ENCODE data around the gene RTL9. TPM values are rescaled to one million over a fixed set of nuclear protein-coding genes. Genes with fewer than 3 reads are reported as not detected.

RTL9 gene
- total and polyA plus RNA-seq, 8 donors: under 0.01 TPM; not detected in 7

GRCh38 chrX:110397904-110398303, 39.3 kb downstream of the RTL9 start:
- TF ChIP-seq, protein P1, sequence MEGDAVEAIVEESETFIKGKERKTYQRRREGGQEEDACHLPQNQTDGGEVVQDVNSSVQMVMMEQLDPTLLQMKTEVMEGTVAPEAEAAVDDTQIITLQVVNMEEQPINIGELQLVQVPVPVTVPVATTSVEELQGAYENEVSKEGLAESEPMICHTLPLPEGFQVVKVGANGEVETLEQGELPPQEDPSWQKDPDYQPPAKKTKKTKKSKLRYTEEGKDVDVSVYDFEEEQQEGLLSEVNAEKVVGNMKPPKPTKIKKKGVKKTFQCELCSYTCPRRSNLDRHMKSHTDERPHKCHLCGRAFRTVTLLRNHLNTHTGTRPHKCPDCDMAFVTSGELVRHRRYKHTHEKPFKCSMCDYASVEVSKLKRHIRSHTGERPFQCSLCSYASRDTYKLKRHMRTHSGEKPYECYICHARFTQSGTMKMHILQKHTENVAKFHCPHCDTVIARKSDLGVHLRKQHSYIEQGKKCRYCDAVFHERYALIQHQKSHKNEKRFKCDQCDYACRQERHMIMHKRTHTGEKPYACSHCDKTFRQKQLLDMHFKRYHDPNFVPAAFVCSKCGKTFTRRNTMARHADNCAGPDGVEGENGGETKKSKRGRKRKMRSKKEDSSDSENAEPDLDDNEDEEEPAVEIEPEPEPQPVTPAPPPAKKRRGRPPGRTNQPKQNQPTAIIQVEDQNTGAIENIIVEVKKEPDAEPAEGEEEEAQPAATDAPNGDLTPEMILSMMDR (IDR thresholded peaks at IDR 0.05): no peak
- no peak for TF ChIP-seq POLR2AphosphoS5 (IDR thresholded peaks at IDR 0.05)
- TF ChIP-seq POLR2A (IDR thresholded peaks at IDR 0.05): no peak
- H3K9me3 ChIP-seq: no peaks in the 10 kb centered on the region
- H3K4me1 ChIP-seq: no peaks in the 10 kb centered on the region
- WGBS, 5 donors: 59 to 92% (median 84%) methylated on average over 6 of the region's 6 CpGs
- H3K4me3 ChIP-seq: no peak overlapping the region
- intact Hi-C loops (cut with DNase I; ENCODE audit: low total_unique reads): no loop called here
- peaks cover 0 to 27% (median 0%) of the 10 kb centered on the region in 3 donors for H3K27me3 ChIP-seq
- H3K36me3 ChIP-seq: no peaks in the 10 kb centered on the region
- H3K27ac ChIP-seq: no peak overlapping the region
- DNase-seq: no peak

DNA sequence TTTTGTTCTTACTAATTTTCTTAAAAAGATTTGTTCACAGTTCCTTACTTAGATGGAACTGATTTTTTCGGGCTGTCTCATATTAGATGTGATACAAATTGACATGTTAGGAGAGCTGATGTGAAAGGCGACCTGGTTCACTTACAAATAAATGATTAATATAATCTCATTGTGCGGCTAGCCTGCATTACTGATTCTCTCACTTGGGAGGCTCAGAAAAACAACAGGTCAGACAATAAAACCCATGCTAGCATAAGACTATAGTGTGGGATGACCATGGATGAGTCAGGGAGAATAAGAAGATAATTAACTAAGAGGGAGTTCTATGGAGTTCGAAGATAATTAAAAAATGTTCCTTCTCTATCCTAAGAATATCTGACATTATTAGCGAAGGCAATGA, 40.8 kb downstream of the RTL9 start:
- DNase-seq: no peak

GRCh38 chrX:110399966-110400365, 41.3 kb downstream of the RTL9 start:
- Histone ChIP-seq H3K4me1 (no peaks in the 10 kb centered on the region), H3K4me3 (no peak overlapping the region), H3K27me3 (peaks cover 0 to 28% (median 0%) of the 10 kb centered on the region in 3 donors), H3K9me3 (no peaks in the 10 kb centered on the region), H3K36me3 (no peaks in the 10 kb centered on the region), H3K27ac (no peak overlapping the region)
- 75 to 91% (median 79%) methylated on average over 3 of the region's 3 CpGs for WGBS, 5 donors
- intact Hi-C loops (cut with DNase I; ENCODE audit: low total_unique reads): no loop called here
- no peak for DNase-seq
- TF ChIP-seq POLR2AphosphoS5 (IDR thresholded peaks at IDR 0.05) (no peak), POLR2A (IDR thresholded peaks at IDR 0.05) (no peak), EP300 (IDR thresholded peaks at IDR 0.05) (no peak)
- TF ChIP-seq, protein P1 (IDR thresholded peaks at IDR 0.05): no peak

More for the DNA sequence above, 40.8 kb downstream of the RTL9 start:
- intact Hi-C loops (cut with DNase I; ENCODE audit: low total_unique reads): no loop called here
- no peak for TF ChIP-seq POLR2AphosphoS5 (IDR thresholded peaks at IDR 0.05)
- TF ChIP-seq, protein P1 (IDR thresholded peaks at IDR 0.05): no peak
- no peak for TF ChIP-seq EP300 (IDR thresholded peaks at IDR 0.05)
- TF ChIP-seq POLR2A (IDR thresholded peaks at IDR 0.05): no peak
- Histone ChIP-seq H3K4me3 (no peak overlapping the region), H3K36me3 (no peaks in the 10 kb centered on the region), H3K27me3 (peaks cover 0 to 30% (median 0%) of the 10 kb centered on the region in 3 donors), H3K9me3 (no peaks in the 10 kb centered on the region), H3K4me1 (no peaks in the 10 kb centered on the region), H3K27ac (no peak overlapping the region)
- WGBS, 5 donors: 72 to 92% (median 87%) methylated on average over 5 of the region's 5 CpGs

DNA sequence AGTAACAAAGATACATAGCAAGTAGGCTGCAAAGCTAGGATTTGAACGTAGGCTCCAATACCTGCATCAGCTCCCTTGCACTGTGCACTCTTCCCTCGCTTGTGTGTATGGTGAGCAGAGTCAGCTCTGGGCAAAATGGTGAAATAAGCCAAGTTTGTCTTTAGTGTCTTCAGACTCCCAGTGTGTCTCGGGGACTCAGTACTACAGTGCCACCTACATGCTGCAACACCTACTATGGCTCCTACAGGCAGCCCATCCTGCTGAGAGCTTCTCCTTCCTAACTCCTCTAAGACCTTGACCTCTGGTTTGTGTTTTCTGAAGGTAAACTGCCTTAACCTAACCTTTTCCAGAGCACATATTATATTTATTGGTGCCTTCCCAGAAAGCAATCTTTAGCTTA, 42.5 kb downstream of the RTL9 start:
- 59 to 83% (median 75%) methylated on average over 3 of the region's 3 CpGs for WGBS, 5 donors
- H3K4me1 ChIP-seq: no peaks in the 10 kb centered on the region
- no peak overlapping the region for H3K4me3 ChIP-seq
- TF ChIP-seq, protein P1 (IDR thresholded peaks at IDR 0.05): no peak
- TF ChIP-seq POLR2A (IDR thresholded peaks at IDR 0.05) (no peak), EP300 (IDR thresholded peaks at IDR 0.05) (no peak), POLR2AphosphoS5 (IDR thresholded peaks at IDR 0.05) (no peak)
- H3K36me3 ChIP-seq: no peaks in the 10 kb centered on the region
- peaks cover 0 to 20% (median 0%) of the 10 kb centered on the region in 3 donors for H3K27me3 ChIP-seq
- no peaks in the 10 kb centered on the region for H3K9me3 ChIP-seq
- intact Hi-C loops (cut with DNase I; ENCODE audit: low total_unique reads): no loop called here
- no peak for DNase-seq
- H3K27ac ChIP-seq: no peak overlapping the region

Measured in stomach (tissue), 9 donors.